ENCODE measurements around the gene GEMIN4. TPM values are rescaled to one million over a fixed set of nuclear protein-coding genes. Genes with fewer than 3 reads are reported as not detected.

The GEMIN4 gene
- total and polyA plus RNA-seq, 2 of the 8 experiments (the other 6 are each of a cell fraction or from before 2014, with no cell fraction given) = 32.1 to 51.9 TPM

DNA sequence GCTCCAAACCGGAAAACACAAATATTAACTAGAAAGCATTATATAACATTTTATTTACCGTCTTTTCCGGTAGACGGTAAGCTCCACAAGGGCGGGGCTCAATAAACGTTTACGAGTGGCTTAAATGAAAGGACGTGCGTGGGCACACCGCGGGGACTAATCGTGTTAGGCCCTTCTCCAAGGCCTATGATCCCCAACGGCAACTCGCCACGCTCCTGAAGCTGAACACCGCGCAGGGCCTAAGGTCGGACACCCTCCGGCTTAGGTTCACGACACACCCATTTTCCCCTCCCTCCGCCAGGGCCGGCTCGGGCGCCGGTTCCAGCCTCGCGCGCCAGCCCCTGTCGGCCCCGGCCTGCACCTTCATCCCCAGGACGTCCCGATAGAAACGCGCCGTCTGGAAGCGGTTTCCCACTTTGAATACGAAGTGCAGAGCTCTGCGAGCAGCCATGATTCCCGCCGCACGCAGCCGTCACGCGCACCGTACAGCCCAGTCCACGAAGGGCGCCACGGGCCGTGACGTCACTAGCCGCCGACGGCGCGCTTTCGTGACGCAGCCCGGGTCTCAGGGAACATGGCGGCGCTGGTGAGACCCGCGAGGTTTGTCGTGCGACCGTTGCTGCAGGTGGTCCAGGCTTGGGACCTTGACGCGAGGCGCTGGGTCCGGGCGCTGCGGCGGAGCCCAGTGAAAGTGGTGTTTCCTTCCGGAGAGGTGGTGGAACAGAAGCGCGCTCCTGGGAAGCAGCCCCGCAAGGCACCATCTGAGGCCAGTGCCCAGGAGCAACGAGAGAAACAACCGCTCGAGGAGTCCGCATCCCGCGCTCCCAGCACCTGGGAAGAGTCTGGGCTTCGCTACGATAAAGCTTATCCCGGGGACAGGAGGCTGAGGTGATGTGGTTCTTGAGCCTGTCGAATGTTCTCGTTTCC lies 30.0 kb upstream of the GEMIN4 start, which contains the start of the genes GLOD4 and MRM3 (continued):
- no peak for TF ChIP-seq MAFK (IDR thresholded peaks at IDR 0.05; ENCODE audit: low read depth, low read length)
- peak; percentile 95 for TF ChIP-seq PHF8 (conservative IDR thresholded peaks at IDR 0.05; ENCODE audit: low read depth, low read length)
- no peak for TF ChIP-seq SUZ12 (IDR thresholded peaks at IDR 0.05; ENCODE audit: low read length)
- TF ChIP-seq JUN (IDR thresholded peaks at IDR 0.05; ENCODE audit: low read depth, low read length) = no peak
- TF ChIP-seq TAF7 (optimal IDR thresholded peaks at IDR 0.05; ENCODE audit: borderline replicate concordance, low read depth, low read length) = peak; percentile 84
- no peak for TF ChIP-seq EP300 (IDR thresholded peaks at IDR 0.05; ENCODE audit: borderline replicate concordance in 1 of 2, low read depth in 2 of 2, low read length in 2 of 2)
- TF ChIP-seq CTBP2 (IDR thresholded peaks at IDR 0.05; ENCODE audit: borderline replicate concordance, insufficient read depth, insufficient read length, low read length) = no peak
- TF ChIP-seq CHD7 (IDR thresholded peaks at IDR 0.05; ENCODE audit: insufficient replicate concordance, low read length) = no peak
- no peak for TF ChIP-seq SP2 (IDR thresholded peaks at IDR 0.05; ENCODE audit: low read length)
